CD4-positive, alpha-beta T cell treated with Interleukin-15 for 4 hours (primary cell): ENCODE results near the gene SLCO3A1.
"Not testable (repeated sequence)": the region's sequence is repeated elsewhere in the genome, so short reads cannot be mapped to it uniquely, and the experiment has no call there.

Experiments
- DNase-seq: peaks from one replicate; pipeline ENCODE4 v3.0.0-alpha.2; 2020; ENCODE audit warnings: low spot score

The SLCO3A1 gene

DNA sequence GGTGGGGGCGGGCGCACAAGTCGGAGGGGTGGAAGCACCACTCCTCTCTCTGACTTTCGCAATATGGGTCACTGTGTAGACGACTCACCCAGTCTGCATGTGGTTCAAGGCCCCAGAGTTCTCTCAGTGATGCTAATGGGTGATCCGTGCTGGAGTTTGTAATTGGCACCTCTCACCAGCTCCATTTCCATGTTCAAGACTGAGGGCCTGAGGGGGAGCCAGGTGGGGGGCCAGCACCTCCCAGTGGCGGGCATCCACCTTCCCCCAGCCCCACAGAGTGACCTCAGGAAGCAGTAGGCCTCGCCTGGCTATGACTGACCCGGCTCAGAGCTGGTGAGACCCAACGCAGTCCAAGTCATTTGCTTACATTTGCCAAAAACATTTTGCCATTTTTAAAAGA lies 310.1 kb downstream of the SLCO3A1 start:
- DNase-seq, result no peak

DNA sequence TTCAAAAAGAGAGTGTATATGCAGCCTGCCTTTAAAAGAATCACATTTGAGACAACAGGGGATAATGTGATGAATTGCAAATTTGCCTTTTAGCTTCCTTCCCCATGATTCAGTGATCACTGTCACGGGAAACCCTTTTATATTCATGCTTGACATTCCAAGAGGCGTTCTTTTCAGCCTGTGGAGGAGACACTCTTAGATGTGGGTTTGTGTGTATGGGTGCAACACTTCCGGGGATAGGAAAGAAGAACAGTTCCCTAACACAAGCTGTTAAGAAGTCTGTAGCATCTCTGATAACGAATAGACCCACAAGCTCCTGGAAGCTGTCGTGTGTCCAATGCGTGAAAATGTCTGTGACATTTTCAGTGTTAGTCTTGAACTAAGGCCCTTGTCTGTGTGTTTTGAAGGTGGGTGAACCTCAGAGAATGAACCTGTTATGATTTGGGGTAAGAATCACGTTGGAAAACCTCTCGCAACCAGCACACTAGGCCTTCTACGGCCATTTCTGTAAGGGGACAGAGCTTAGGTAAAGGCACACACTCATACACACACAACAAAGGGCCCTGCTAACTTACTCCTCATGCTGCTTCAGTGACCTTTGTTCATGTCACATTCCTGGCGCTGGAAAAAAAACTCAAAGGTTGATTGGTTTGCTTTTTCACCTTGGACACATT lies 311.0 kb downstream of the SLCO3A1 start:
- DNase-seq, result no peak

GRCh38 chr15:92165001-92165346 lies 311.5 kb downstream of the SLCO3A1 start:
- no peak for DNase-seq

DNA sequence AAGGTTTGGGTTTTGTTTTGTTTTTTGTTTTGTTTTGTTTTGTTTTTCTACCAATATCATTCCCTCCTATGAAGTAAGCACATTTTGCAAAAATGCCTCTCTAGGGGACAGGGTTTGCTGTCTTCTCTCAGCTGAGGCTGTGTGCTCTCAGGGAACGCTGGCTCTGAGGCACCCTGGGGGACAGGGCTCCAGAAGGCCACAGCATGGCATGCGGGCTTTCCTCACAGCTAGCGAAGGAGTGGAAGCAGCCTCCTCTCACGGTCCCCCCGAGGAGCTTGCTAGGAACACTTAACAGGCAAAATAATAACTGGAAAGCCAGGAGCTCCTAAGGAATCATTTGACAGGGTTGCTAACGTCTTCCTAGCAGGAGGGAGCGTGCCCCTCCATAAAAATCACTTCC lies 312.5 kb downstream of the SLCO3A1 start:
- DNase-seq, result no peak

DNA sequence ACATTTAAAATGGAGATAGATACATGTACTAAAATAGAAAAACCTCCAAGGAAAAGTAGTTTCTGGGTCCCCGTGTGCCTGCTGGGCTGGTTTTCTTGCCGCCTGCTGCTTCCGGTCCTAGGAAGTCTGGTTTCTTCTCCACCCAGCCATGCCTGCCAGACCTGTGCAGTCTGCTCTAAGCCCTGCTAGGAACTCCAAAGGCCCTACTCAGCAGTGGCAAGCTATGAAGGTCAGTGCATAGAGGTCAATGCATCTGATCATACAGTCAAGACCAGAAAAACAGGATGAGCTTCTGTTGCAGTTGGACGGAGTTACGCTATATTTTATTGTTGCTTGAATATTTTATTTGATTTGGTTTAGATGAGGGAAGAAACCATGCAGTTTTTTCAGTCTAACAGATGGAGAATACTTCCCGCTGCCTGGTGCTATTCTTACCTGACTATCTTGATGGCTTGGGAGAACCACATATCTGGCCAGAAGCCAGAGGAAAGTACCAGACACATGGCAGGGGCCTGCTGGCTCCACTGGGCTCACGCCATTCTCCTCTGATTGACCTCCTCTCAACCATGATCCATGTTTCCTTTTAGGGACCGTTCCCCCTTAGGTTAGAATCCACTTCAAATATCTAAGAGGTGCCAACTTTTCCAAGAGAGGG lies 313.4 kb downstream of the SLCO3A1 start:
- DNase-seq, result no peak

DNA sequence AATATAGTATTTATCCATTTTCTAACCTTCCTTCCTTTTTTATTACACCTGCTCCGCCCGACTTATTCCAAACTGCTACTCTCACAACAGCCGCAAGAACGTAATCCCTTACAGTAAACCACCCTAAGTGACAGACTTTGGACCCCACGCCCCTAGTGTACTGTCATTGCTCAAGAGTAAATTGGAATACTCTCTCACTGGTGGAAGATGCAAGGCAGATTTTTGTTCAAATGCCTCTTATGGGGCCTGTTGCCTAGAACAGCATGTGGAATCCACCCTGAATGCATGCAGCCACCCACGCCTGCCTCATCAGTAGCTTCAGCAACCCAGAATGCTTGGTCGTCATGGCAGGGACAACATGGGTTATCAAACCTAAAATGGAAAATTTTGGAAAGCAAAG lies 313.9 kb downstream of the SLCO3A1 start:
- DNase-seq, result no peak

DNA sequence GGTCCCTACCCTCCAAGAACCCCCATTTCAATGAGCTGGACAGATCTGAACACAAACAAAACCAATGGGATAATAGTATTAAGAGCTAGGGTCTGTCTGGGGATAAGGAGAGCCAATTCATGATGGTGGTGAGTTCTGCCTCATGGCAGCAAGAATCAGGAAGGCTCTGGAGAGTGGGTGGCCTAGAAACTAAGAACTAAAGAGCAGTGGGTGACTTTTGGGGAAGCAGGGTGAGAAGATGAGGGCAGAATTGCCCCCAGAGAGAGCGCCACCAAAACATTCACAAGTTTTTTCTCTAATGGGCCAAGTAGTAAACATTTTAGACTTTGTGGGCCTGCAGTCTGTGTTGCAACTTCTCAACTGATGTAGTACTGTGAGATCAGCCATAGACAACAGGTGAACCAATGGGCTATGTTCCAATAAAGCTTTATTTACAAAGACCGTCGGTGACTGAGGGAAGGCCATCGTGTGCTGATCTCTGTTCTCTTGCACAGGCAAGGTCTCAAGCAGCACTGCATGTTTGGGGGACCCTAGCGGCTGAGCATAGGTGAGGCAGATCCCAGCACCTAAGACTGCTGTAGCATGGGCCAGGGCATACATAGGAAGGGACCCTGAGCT lies 314.7 kb downstream of the SLCO3A1 start:
- no peak for DNase-seq

DNA sequence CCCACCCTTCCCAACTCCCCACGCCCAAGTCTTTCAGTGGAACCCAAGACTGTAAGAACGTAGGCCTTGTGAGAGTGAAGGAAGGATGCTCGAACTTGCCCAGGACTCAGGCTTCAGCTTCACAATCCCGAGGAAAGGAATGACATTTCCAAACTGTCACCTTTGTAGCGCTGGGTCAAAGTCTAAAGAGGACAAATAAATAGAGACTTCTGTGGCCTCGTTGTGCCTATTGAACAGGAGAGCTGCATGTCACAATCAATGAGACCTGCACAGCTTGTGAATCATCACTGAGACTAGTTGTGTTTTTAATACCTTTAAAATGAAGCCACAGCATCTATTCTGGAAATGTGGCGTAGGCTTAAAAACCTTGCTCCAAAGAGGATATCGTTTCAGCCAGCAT lies 317.4 kb downstream of the SLCO3A1 start:
- DNase-seq, result no peak

DNA sequence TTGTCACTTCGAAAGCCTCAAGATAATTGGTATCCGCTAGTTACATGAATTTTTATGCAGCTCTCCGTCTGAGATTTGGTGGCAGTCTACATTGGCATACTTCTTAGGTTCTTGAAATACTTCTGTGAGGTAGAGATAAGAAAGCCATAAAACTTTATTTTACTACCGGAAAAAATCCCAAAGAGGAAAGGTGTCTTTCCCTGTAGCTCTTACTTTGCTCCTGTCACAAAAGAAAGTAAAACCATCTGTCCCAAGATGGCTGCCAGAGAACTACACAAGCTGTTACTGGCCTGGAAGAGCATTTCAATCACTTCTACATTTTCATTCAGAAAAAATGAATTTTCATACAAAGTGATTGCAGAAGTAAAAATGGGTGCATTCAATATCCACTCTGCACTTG lies 325.4 kb downstream of the SLCO3A1 start:
- no peak for DNase-seq

- no peak for DNase-seq
These were observed 330.6 kb downstream of the SLCO3A1 start for GRCh38 chr15:92184142-92184541.

- no peak for DNase-seq
These were observed 331.2 kb downstream of the SLCO3A1 start for GRCh38 chr15:92184679-92185230.

DNA sequence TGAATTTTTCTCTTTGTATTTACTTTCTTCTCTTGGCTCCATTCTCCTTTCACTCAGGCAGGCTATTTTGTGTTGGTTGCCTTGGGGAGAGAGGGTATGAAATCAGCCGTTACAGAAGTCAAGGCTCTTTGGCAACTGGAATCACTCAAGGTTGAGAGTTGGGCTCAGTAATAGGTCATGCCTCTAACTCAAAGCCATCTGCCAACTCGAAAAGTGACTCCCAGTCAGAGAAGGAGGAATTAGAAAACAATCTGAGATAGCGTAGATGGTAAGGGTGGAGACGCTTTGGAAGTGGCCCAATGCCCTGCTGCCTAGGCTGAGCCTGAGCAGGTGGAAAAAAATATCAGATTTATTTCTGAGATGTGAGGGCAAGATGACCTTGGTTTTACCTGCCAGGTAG lies 334.5 kb downstream of the SLCO3A1 start:
- no peak for DNase-seq

DNA sequence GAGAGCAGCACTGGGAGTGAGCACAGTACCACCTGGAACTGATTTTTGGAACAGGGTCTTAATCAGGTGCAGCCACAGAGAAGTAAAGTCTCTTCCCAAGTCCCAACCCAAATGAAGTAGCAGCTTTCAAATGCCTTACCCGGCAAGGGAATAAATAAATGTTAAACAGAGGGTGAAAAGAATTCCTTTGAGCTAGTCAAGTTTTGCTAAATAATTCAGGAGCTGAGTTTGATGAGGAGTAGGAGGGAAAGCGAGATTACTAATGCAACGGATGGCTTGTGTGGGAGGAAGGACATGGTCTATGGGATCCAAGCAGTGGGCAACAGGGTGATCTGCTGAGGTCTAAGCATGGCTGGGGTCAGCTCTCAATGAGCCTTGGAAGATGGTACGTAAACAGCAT lies 335.7 kb downstream of the SLCO3A1 start:
- DNase-seq, result no peak

DNA sequence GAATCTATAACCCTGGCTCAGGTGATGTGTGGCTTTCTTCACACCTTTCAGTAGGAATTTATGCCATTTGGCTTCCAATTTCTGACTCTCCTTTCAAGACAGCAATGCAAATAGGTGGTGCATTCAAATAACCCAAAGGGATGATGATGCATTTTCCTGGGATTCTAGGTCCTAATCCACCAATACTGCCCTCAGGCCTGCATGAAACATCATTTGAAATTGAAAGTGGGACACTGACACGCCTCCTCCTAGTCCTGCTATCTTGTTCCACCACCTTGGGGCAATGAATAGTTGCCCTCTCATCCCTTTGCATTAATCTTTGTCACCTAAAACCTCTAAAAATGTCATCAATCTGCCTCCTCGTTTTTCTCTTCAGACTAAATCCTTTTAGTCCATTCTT lies 341.7 kb downstream of the SLCO3A1 start:
- DNase-seq, result no peak

DNA sequence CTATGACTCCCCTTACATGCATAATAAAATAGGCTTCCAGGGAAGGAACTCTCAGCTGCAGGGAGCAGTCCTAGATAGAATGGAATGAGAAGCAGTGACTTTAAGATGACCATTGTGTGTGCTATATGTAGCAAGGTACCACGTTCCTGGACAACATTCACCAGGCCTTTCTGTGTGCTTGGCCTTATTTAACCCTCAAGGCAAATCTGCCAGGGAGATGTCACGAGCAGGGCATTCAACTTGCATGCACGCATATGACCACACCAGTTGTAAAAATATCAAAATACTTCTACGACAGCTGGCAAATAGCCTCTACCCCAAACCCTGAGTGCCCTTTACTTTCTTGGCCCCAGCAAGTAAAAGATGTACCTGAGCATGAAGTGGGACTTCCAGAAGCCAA lies 342.8 kb downstream of the SLCO3A1 start:
- no peak for DNase-seq

DNA sequence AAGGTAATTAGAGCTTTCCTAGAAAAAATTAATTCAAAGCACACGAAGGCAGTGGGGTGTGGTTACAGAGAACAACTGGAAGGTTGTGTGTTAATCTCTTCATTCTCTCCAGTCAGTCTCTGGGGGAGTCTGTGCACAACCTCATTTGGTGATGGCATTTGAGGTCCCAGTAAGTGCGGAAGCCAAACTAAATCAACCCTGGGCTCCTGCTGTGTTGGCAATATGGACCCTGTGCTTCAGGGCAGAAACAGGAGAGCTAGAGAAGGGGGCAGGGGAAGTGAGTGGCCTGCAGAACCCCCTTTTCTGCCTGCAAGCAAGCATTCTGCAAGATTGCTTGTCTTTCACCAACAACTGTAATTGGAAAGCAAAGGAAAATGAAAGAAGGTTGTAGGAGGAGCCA lies 344.2 kb downstream of the SLCO3A1 start:
- no peak for DNase-seq

DNA sequence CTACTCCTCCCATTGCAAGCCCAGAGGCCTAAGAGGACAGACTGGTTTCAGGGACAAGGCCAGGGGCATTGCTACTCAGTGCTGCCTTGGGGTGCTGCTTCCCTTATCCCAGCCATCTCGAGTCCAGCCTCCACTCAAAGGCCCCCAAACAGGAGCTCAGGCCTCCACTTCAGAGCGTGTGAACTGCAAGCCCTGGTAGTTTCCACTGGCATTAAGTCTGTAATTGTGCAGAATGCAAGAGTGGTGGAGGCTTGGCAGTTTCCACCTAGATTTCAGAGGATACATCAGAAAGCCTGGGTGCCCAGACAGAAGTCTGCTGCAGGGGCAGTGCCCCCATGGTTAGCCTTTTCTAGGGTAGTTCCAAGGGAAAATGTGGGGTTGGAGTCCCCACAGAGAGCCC lies 347.4 kb downstream of the SLCO3A1 start:
- no peak for DNase-seq

DNA sequence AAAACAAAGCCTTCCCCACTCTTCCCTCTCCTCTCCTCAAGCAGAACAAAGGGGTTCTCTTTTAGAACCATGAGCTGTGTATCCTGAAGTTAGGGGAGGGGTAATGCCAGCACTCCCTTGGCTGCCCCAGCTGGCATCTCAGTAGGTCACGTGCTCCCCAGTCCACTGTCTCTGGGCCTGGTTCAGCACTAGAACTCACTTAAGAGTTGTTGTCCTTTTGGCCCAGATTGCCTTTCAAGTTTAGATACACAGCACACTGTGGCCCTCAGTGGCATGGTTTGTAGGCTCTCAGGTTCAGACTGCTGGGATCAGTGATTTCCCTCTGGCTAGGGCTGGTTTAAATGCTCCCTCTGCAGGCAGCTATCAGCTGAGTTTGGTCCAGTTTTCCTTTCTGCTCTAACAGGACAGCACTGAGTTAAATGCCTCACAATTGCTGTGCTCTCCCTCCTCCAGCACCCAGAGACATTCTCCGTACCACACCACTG lies 351.8 kb downstream of the SLCO3A1 start:
- no peak for DNase-seq

- DNase-seq, result not testable (repeated sequence)
These were observed 354.1 kb downstream of the SLCO3A1 start for GRCh38 chr15:92207601-92208000.
